ENCODE results near the gene TRAPPC2L. TPM values are rescaled to one million over a fixed set of nuclear protein-coding genes. Genes with fewer than 3 reads are reported as not detected.

Gene TRAPPC2L
- total RNA-seq, 1 donor from 2014 or later: 52.7 TPM

DNA sequence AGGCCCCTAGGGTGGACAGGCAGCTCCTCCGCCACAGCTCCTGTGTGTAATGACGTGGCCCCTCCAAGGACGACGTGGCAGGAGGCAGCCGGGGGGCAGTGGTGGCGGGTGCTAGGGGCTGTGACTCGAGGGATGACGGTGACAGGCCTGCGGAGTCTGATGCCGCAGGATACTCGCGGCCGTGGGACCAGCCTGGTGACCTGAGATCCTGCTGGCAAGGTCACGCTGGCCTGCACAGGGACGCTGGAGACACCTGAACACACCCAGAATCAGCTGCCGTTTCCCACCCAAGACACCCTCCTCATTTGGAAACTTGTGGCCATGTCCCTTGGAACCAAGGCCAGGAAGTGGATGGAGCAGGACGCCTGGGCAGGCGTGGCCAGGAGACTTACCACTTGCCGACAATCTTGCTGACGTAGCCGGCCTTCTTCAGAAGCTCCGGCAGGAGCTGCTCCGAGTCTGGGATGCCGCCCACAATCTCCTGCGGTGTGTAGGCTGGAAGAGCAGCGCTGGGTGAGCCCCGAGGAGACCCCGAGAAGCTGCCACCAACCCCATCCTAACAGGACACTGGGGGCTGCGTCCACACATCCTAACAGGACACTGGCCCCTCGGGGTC, 16.2 kb upstream of the TRAPPC2L start:
- intact Hi-C loops (cut with micrococcal nuclease): no loop called here

DNA sequence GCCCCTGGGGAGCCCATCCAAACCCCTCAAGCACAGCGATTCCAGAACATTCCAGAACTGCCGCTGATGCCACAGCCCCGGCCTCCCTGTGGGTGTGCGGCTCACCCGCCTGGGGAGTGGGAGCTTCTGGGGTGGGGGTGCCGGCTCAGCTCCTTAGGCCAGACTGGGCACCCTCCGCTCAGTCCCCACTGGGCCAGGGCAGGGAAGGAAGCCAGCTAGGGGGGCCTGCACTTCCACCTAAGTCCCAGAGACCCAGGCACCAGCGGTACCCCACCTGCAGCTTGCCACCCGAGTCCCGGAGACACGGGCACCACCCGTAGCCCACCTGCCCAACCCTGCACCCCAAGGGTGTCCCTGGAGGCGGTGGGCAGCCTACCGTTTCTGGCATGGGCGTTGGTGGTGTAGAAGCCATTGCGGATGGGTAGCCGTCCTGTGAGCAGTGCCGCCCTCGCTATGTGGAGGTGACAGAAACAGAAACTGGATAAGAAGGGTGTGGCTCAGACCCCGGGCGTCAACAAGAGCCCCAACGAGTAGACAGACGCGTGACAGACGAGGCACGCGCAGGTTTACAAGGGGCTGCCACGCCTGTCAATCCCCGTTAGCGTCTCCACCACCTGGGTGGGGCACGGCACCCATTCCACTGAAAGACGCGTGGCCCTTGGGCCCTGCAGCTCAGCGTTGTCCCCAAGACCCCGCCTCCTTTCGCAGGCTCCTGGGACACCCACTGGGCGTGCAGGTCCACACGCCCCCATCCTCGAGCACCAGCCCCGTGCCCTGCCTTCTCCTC, 15.2 kb upstream of the TRAPPC2L start:
- Histone ChIP-seq H3K27me3 (ENCODE audit: low read depth) (no peaks in the 10 kb centered on the region), H3K9me3 (replicated peaks) (no peaks in the 10 kb centered on the region), H3K4me3 (no peak overlapping the region), H3K4me1 (no peaks in the 10 kb centered on the region), H3K36me3 (peaks cover 42% of the 10 kb centered on the region), H3K27ac (replicated peaks) (no peak overlapping the region)
- TF ChIP-seq, protein P1, sequence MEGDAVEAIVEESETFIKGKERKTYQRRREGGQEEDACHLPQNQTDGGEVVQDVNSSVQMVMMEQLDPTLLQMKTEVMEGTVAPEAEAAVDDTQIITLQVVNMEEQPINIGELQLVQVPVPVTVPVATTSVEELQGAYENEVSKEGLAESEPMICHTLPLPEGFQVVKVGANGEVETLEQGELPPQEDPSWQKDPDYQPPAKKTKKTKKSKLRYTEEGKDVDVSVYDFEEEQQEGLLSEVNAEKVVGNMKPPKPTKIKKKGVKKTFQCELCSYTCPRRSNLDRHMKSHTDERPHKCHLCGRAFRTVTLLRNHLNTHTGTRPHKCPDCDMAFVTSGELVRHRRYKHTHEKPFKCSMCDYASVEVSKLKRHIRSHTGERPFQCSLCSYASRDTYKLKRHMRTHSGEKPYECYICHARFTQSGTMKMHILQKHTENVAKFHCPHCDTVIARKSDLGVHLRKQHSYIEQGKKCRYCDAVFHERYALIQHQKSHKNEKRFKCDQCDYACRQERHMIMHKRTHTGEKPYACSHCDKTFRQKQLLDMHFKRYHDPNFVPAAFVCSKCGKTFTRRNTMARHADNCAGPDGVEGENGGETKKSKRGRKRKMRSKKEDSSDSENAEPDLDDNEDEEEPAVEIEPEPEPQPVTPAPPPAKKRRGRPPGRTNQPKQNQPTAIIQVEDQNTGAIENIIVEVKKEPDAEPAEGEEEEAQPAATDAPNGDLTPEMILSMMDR (IDR thresholded peaks at IDR 0.05; ENCODE audit: borderline replicate concordance): no peak
- intact Hi-C loops (cut with micrococcal nuclease): no loop called here
- no peak for DNase-seq

More for the DNA sequence above, 16.2 kb upstream of the TRAPPC2L start:
- no peak overlapping the region for H3K4me3 ChIP-seq
- DNase-seq: no peak
- H3K36me3 ChIP-seq: peaks cover 44% of the 10 kb centered on the region
- no peaks in the 10 kb centered on the region for H3K27me3 ChIP-seq (ENCODE audit: low read depth)
- H3K27ac ChIP-seq (replicated peaks): no peak overlapping the region
- TF ChIP-seq, protein P1 (IDR thresholded peaks at IDR 0.05; ENCODE audit: borderline replicate concordance): no peak
- no peaks in the 10 kb centered on the region for H3K9me3 ChIP-seq (replicated peaks)
- no peaks in the 10 kb centered on the region for H3K4me1 ChIP-seq

DNA sequence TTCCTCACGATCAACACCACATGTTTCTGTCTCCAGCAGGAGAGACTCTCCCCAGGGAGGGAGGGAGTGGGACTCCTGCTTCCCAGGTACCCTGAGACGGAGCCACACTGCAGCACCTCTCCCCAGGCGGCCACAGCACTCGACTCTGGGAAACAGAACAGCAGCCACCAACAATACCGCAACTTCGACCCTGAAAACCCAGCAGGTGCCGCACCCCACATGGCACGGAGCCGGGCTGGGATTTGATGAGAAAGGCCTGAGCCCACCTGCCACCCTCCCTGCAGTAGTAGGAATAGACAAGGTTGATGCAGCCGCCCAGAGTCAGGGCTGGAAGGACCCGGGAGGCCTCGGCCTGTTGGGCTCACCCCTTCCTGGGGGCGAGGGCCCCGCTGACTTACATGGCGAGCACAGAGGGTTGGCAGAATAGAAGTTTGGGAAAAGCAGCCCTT, 14.6 kb upstream of the TRAPPC2L start:
- intact Hi-C loops (cut with micrococcal nuclease): no loop called here
- TF ChIP-seq, protein P1 (IDR thresholded peaks at IDR 0.05; ENCODE audit: borderline replicate concordance): no peak
- DNase-seq: no peak
- Histone ChIP-seq H3K4me1 (no peaks in the 10 kb centered on the region), H3K9me3 (replicated peaks) (no peaks in the 10 kb centered on the region), H3K4me3 (no peak overlapping the region), H3K36me3 (peaks cover 42% of the 10 kb centered on the region), H3K27me3 (ENCODE audit: low read depth) (no peaks in the 10 kb centered on the region), H3K27ac (replicated peaks) (no peak overlapping the region)

DNA sequence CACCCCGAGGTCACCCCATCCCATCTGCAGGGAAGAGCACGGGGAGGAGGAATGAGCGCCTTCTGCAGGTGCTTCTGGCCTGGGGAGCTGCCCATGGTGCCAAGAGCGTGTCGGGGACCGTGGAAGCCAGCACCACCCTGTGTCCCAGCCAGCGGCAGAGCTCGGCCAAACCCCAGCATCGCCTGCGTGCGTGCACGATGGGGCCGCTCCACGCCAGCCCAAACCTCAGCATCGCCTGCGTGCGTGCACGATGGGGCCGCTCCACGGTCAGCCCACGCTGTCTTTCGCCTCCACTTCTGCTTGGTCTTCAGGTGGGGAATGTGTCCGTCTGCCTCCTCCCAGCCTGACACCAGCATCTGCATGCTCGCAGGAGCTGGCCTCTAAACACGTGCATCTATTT, 14.1 kb upstream of the TRAPPC2L start:
- H3K9me3 ChIP-seq (replicated peaks): no peaks in the 10 kb centered on the region
- no peak overlapping the region for H3K27ac ChIP-seq (replicated peaks)
- intact Hi-C loops (cut with micrococcal nuclease): no loop called here
- no peak overlapping the region for H3K4me3 ChIP-seq
- DNase-seq: no peak
- no peaks in the 10 kb centered on the region for H3K4me1 ChIP-seq
- no peaks in the 10 kb centered on the region for H3K27me3 ChIP-seq (ENCODE audit: low read depth)
- H3K36me3 ChIP-seq: peaks cover 44% of the 10 kb centered on the region
- TF ChIP-seq, protein P1 (IDR thresholded peaks at IDR 0.05; ENCODE audit: borderline replicate concordance): no peak

DNA sequence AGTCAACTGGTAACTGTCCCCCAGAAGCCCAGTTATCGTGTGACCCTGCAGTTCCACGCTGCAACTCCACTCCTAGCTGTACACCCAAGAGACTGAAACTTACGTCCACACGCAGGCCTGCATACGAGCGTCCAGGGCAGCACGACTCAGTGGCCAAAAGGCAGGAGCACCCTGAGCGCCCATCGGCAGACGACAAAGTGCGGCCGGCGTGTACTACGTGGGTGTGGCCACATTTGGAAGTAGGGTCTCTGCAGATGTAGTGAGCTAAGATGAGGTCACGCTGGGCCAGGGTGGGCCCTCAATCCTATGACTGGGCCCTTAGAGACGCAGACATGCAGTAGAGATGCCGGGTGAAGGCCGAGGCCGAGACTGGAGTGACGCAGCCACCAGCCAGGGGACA, 13.7 kb upstream of the TRAPPC2L start:
- intact Hi-C loops (cut with micrococcal nuclease): no loop called here

More for the DNA sequence above, 13.7 kb upstream of the TRAPPC2L start:
- TF ChIP-seq, protein P1 (IDR thresholded peaks at IDR 0.05; ENCODE audit: borderline replicate concordance): no peak
- Histone ChIP-seq H3K27ac (replicated peaks) (no peak overlapping the region), H3K27me3 (ENCODE audit: low read depth) (no peaks in the 10 kb centered on the region), H3K36me3 (peaks cover 44% of the 10 kb centered on the region), H3K4me1 (no peaks in the 10 kb centered on the region), H3K4me3 (no peak overlapping the region), H3K9me3 (replicated peaks) (no peaks in the 10 kb centered on the region)
- DNase-seq: no peak
